Measurements from ENCODE around the gene LAMB4.

DNA sequence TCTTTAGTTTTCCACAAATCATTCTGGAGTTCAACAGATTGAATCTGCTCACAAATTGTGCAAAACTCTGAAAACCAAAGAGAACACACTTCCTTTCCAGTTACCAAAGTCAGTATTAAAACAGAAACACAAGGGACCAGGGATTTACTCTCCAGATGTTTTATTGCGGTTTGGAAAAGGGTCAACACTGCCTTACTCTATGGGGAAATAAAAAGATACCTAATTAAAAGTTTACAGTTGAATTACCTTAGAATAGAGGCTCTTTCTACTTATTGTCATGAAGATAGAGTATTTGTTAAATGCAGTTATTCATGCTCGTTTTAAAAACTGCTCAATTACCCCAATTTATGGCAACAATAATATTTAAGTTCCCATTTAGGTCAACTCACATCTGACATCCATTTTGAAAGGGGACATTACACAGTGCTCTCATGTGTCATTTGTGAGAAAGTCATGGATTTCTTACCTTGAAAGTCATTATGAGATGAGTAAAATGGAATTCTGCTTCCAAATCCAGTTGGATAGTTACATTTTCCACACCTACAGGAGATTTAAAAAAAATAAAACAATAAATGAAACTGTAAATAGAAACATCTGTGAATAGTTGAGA lies 135.6 kb downstream of the LAMB4 start:
- TF ChIP-seq, protein P1, sequence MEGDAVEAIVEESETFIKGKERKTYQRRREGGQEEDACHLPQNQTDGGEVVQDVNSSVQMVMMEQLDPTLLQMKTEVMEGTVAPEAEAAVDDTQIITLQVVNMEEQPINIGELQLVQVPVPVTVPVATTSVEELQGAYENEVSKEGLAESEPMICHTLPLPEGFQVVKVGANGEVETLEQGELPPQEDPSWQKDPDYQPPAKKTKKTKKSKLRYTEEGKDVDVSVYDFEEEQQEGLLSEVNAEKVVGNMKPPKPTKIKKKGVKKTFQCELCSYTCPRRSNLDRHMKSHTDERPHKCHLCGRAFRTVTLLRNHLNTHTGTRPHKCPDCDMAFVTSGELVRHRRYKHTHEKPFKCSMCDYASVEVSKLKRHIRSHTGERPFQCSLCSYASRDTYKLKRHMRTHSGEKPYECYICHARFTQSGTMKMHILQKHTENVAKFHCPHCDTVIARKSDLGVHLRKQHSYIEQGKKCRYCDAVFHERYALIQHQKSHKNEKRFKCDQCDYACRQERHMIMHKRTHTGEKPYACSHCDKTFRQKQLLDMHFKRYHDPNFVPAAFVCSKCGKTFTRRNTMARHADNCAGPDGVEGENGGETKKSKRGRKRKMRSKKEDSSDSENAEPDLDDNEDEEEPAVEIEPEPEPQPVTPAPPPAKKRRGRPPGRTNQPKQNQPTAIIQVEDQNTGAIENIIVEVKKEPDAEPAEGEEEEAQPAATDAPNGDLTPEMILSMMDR (IDR thresholded peaks at IDR 0.05 in 8 of 11, conservative IDR thresholded peaks at IDR 0.05 in 3 of 11): no peak
- no peak for TF ChIP-seq POLR2AphosphoS5 (IDR thresholded peaks at IDR 0.05)
